Measurements from ENCODE around the gene SLC8A1.
"Not testable (repeated sequence)": the region's sequence is repeated elsewhere in the genome, so short reads cannot be mapped to it uniquely, and the experiment has no call there.

SLC8A1 gene

GRCh38 chr2:40087434-40087833, 364.5 kb downstream of the SLC8A1 start:
- peaks cover 0 to 5% (median 0%) of the 10 kb centered on the region in 5 donors for H3K9me3 ChIP-seq (ENCODE audit: control insufficient read depth in 5 of 5, low read length in 5 of 5)
- H3K27ac ChIP-seq (ENCODE audit: low read depth, low read length) = no peak overlapping the region
- H3K4me1 ChIP-seq (ENCODE audit: control insufficient read depth in 5 of 5, insufficient read depth in 5 of 5, low read length in 5 of 5) = no peaks in the 10 kb centered on the region
- no peaks in the 10 kb centered on the region for H3K27me3 ChIP-seq (ENCODE audit: control insufficient read depth in 5 of 5, insufficient read depth in 4 of 5, low read length in 5 of 5)
- no peak overlapping the region for H3K4me3 ChIP-seq (ENCODE audit: low read depth in 1 of 5, low read length in 5 of 5)
- no peaks in the 10 kb centered on the region for H3K36me3 ChIP-seq (ENCODE audit: control insufficient read depth in 5 of 5, insufficient read depth in 5 of 5, low read length in 5 of 5)
- H3K9ac ChIP-seq (ENCODE audit: low read length in 5 of 5) = no peak overlapping the region

- no peaks in the 10 kb centered on the region for H3K27me3 ChIP-seq (ENCODE audit: control insufficient read depth in 5 of 5, insufficient read depth in 4 of 5, low read length in 5 of 5)
- no peak overlapping the region for H3K27ac ChIP-seq (ENCODE audit: low read depth, low read length)
- peaks cover 0 to 14% (median 0%) of the 10 kb centered on the region in 5 donors for H3K9me3 ChIP-seq (ENCODE audit: control insufficient read depth in 5 of 5, low read length in 5 of 5)
- H3K9ac ChIP-seq (ENCODE audit: low read length in 5 of 5) = no peak overlapping the region
- no peak overlapping the region for H3K4me3 ChIP-seq (ENCODE audit: low read depth in 1 of 5, low read length in 5 of 5)
- no peaks in the 10 kb centered on the region for H3K4me1 ChIP-seq (ENCODE audit: control insufficient read depth in 5 of 5, insufficient read depth in 5 of 5, low read length in 5 of 5)
- no peaks in the 10 kb centered on the region for H3K36me3 ChIP-seq (ENCODE audit: control insufficient read depth in 5 of 5, insufficient read depth in 5 of 5, low read length in 5 of 5)
These were observed 366.1 kb downstream of the SLC8A1 start for GRCh38 chr2:40085786-40086185.

GRCh38 chr2:40073336-40073735, 378.6 kb downstream of the SLC8A1 start:
- not testable (repeated sequence) for H3K27ac ChIP-seq (ENCODE audit: low read depth, low read length); H3K27me3 ChIP-seq (ENCODE audit: control insufficient read depth in 5 of 5, insufficient read depth in 4 of 5, low read length in 5 of 5); H3K36me3 ChIP-seq (ENCODE audit: control insufficient read depth in 5 of 5, insufficient read depth in 5 of 5, low read length in 5 of 5); H3K4me3 ChIP-seq (ENCODE audit: low read depth in 1 of 5, low read length in 5 of 5); H3K9ac ChIP-seq (ENCODE audit: low read length in 5 of 5); H3K4me1 ChIP-seq (ENCODE audit: control insufficient read depth in 5 of 5, insufficient read depth in 5 of 5, low read length in 5 of 5); H3K9me3 ChIP-seq (ENCODE audit: control insufficient read depth in 5 of 5, low read length in 5 of 5)

- no peak overlapping the region for H3K9ac ChIP-seq (ENCODE audit: low read length in 5 of 5)
- no peaks in the 10 kb centered on the region for H3K36me3 ChIP-seq (ENCODE audit: control insufficient read depth in 5 of 5, insufficient read depth in 5 of 5, low read length in 5 of 5)
- H3K27ac ChIP-seq (ENCODE audit: low read depth, low read length) = no peak overlapping the region
- H3K4me1 ChIP-seq (ENCODE audit: control insufficient read depth in 5 of 5, insufficient read depth in 5 of 5, low read length in 5 of 5) = no peaks in the 10 kb centered on the region
- no peaks in the 10 kb centered on the region for H3K27me3 ChIP-seq (ENCODE audit: control insufficient read depth in 5 of 5, insufficient read depth in 4 of 5, low read length in 5 of 5)
- peaks cover 0 to 6% (median 0%) of the 10 kb centered on the region in 5 donors for H3K9me3 ChIP-seq (ENCODE audit: control insufficient read depth in 5 of 5, low read length in 5 of 5)
- H3K4me3 ChIP-seq (ENCODE audit: low read depth in 1 of 5, low read length in 5 of 5) = no peak overlapping the region
These were observed 379.3 kb downstream of the SLC8A1 start for GRCh38 chr2:40072442-40073232.

- H3K9me3 ChIP-seq (ENCODE audit: control insufficient read depth in 5 of 5, low read length in 5 of 5) = peaks cover 0 to 18% (median 3%) of the 10 kb centered on the region in 5 donors
- no peak overlapping the region for H3K27ac ChIP-seq (ENCODE audit: low read depth, low read length)
- no peaks in the 10 kb centered on the region for H3K4me1 ChIP-seq (ENCODE audit: control insufficient read depth in 5 of 5, insufficient read depth in 5 of 5, low read length in 5 of 5)
- no peaks in the 10 kb centered on the region for H3K36me3 ChIP-seq (ENCODE audit: control insufficient read depth in 5 of 5, insufficient read depth in 5 of 5, low read length in 5 of 5)
- H3K9ac ChIP-seq (ENCODE audit: low read length in 5 of 5) = no peak overlapping the region
- no peaks in the 10 kb centered on the region for H3K27me3 ChIP-seq (ENCODE audit: control insufficient read depth in 5 of 5, insufficient read depth in 4 of 5, low read length in 5 of 5)
- H3K4me3 ChIP-seq (ENCODE audit: low read depth in 1 of 5, low read length in 5 of 5) = no peak overlapping the region
These were observed 389.5 kb downstream of the SLC8A1 start for GRCh38 chr2:40062381-40062780.

- Histone ChIP-seq H3K4me1 (ENCODE audit: control insufficient read depth in 5 of 5, insufficient read depth in 5 of 5, low read length in 5 of 5) (no peaks in the 10 kb centered on the region), H3K4me3 (ENCODE audit: low read depth in 1 of 5, low read length in 5 of 5) (no peak overlapping the region), H3K27me3 (ENCODE audit: control insufficient read depth in 5 of 5, insufficient read depth in 4 of 5, low read length in 5 of 5) (no peaks in the 10 kb centered on the region), H3K9ac (ENCODE audit: low read length in 5 of 5) (no peak overlapping the region), H3K27ac (ENCODE audit: low read depth, low read length) (no peak overlapping the region), H3K9me3 (ENCODE audit: control insufficient read depth in 5 of 5, low read length in 5 of 5) (no peaks in the 10 kb centered on the region), H3K36me3 (ENCODE audit: control insufficient read depth in 5 of 5, insufficient read depth in 5 of 5, low read length in 5 of 5) (no peaks in the 10 kb centered on the region)
These were observed 402.1 kb downstream of the SLC8A1 start for GRCh38 chr2:40049781-40050180.

- Histone ChIP-seq H3K9ac (ENCODE audit: low read length in 5 of 5) (no peak overlapping the region), H3K9me3 (ENCODE audit: control insufficient read depth in 5 of 5, low read length in 5 of 5) (no peaks in the 10 kb centered on the region), H3K27me3 (ENCODE audit: control insufficient read depth in 5 of 5, insufficient read depth in 4 of 5, low read length in 5 of 5) (peaks cover 0 to 5% (median 0%) of the 10 kb centered on the region in 5 donors), H3K4me1 (ENCODE audit: control insufficient read depth in 5 of 5, insufficient read depth in 5 of 5, low read length in 5 of 5) (no peaks in the 10 kb centered on the region), H3K36me3 (ENCODE audit: control insufficient read depth in 5 of 5, insufficient read depth in 5 of 5, low read length in 5 of 5) (no peaks in the 10 kb centered on the region), H3K4me3 (ENCODE audit: low read depth in 1 of 5, low read length in 5 of 5) (no peak overlapping the region), H3K27ac (ENCODE audit: low read depth, low read length) (no peak overlapping the region)
These were observed 403.4 kb downstream of the SLC8A1 start for GRCh38 chr2:40048506-40048905.

- peaks cover 0 to 3% (median 0%) of the 10 kb centered on the region in 5 donors for H3K4me1 ChIP-seq (ENCODE audit: control insufficient read depth in 5 of 5, insufficient read depth in 5 of 5, low read length in 5 of 5)
- H3K9ac ChIP-seq (ENCODE audit: low read length in 5 of 5) = no peak overlapping the region
- no peaks in the 10 kb centered on the region for H3K36me3 ChIP-seq (ENCODE audit: control insufficient read depth in 5 of 5, insufficient read depth in 5 of 5, low read length in 5 of 5)
- no peak overlapping the region for H3K4me3 ChIP-seq (ENCODE audit: low read depth in 1 of 5, low read length in 5 of 5)
- no peak overlapping the region for H3K27ac ChIP-seq (ENCODE audit: low read depth, low read length)
- H3K27me3 ChIP-seq (ENCODE audit: control insufficient read depth in 5 of 5, insufficient read depth in 4 of 5, low read length in 5 of 5) = peaks cover 0 to 8% (median 2%) of the 10 kb centered on the region in 5 donors
- no peaks in the 10 kb centered on the region for H3K9me3 ChIP-seq (ENCODE audit: control insufficient read depth in 5 of 5, low read length in 5 of 5)
These were observed 404.5 kb downstream of the SLC8A1 start for GRCh38 chr2:40047406-40047805.
